K562 treated with DMSO at 1 percent for 24 hours (cell line): ENCODE results near the gene GOLGA8K. TPM values are rescaled to one million over a fixed set of nuclear protein-coding genes. Genes with fewer than 3 reads are reported as not detected.

Experiments
- total RNA-seq: library from RNA; unstranded; fragments of 300-600 nt; gene quantifications from 2 replicates; pipeline ENCODE4 v1.2.3, GENCODE V29; 2022; ENCODE audit warnings: low read depth; ENCODE audit not compliant: insufficient read depth

The GOLGA8K gene
- not detected in 2 replicates for total RNA-seq

GRCh38 chr15:32403192-32403591, at the start of gene GOLGA8K:
Gene GOLGA8K, minus strand, starts transcription at chr15:32403292. Its CDS starts 98 bp downstream, at chr15:32403194.

Other genes starting within 250 kb of the GOLGA8K start
- gene GOLGA8O, start 52.3 kb upstream of the GOLGA8K start, total RNA-seq = 0.43 TPM in 1 of 2 replicates, not detected in the other
- gene GOLGA8N, start 190.2 kb upstream of the GOLGA8K start, total RNA-seq = 0.68 and 0.86 TPM in 2 replicates
- gene ARHGAP11A, start 212.2 kb upstream of the GOLGA8K start, total RNA-seq = 15.7 and 15.9 TPM in 2 replicates
- not detected in 2 replicates for gene SCG5, start 238.4 kb upstream of the GOLGA8K start, total RNA-seq